Liver (tissue), 2 donors: Measurements from ENCODE around the gene KIAA1217.

Experiments
- FOXA1 ChIP-seq: IDR thresholded peaks from 2 replicates; pipeline ENCODE4 v1.6.1; 2016; ENCODE audit warnings: antibody characterized with exemption
- RXRA ChIP-seq, 2 donors: IDR thresholded peaks; 2 replicates each; pipeline ENCODE4 v1.6.1; 2017 to 2018; ENCODE audit warnings: antibody characterized with exemption in 2 of 2, mild to moderate bottlenecking in 1 of 2
- SP1 ChIP-seq: IDR thresholded peaks from 2 replicates; pipeline ENCODE4 v1.6.1; 2018; ENCODE audit warnings: antibody characterized with exemption, mild to moderate bottlenecking
- TF ChIP-seq, protein P1 (sequence below): IDR thresholded peaks from 2 replicates; pipeline ENCODE4 v1.6.1; 2016; ENCODE audit warnings: antibody characterized with exemption
- TF ChIP-seq, protein P2 (sequence below): IDR thresholded peaks from 2 replicates; pipeline ENCODE4 v1.6.1; 2016; ENCODE audit warnings: antibody characterized with exemption, mild to moderate bottlenecking
- donor health status: healthy.

DNA sequence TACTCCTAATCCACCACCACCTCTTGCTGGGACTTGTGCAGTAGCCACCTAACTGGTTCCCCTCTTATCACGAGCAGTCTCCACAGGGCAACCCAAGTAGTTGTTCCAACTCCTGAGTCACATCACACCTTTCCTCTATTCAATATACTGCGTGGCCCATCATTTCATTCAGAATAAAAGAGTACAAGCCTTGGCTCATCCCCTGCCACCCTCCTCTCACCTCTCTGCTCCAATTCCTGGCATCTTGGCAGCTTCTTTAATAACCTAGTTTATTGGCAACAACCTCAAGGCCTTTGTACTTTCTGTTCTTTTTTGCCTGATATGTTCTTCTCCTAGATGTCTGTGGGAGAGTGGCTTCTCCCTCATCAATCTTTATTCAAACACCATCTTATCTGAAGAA is 199.4 kb downstream of the KIAA1217 start:
- no peak for TF ChIP-seq FOXA1
- TF ChIP-seq, protein P1, sequence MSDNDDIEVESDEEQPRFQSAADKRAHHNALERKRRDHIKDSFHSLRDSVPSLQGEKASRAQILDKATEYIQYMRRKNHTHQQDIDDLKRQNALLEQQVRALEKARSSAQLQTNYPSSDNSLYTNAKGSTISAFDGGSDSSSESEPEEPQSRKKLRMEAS = no peak
- TF ChIP-seq SP1 = no peak
- TF ChIP-seq RXRA (IDR thresholded peaks at IDR 0.05) = no peak
- TF ChIP-seq, protein P2, sequence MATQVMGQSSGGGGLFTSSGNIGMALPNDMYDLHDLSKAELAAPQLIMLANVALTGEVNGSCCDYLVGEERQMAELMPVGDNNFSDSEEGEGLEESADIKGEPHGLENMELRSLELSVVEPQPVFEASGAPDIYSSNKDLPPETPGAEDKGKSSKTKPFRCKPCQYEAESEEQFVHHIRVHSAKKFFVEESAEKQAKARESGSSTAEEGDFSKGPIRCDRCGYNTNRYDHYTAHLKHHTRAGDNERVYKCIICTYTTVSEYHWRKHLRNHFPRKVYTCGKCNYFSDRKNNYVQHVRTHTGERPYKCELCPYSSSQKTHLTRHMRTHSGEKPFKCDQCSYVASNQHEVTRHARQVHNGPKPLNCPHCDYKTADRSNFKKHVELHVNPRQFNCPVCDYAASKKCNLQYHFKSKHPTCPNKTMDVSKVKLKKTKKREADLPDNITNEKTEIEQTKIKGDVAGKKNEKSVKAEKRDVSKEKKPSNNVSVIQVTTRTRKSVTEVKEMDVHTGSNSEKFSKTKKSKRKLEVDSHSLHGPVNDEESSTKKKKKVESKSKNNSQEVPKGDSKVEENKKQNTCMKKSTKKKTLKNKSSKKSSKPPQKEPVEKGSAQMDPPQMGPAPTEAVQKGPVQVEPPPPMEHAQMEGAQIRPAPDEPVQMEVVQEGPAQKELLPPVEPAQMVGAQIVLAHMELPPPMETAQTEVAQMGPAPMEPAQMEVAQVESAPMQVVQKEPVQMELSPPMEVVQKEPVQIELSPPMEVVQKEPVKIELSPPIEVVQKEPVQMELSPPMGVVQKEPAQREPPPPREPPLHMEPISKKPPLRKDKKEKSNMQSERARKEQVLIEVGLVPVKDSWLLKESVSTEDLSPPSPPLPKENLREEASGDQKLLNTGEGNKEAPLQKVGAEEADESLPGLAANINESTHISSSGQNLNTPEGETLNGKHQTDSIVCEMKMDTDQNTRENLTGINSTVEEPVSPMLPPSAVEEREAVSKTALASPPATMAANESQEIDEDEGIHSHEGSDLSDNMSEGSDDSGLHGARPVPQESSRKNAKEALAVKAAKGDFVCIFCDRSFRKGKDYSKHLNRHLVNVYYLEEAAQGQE = no peak
